ENCODE results near the gene ACAD9. TPM values are rescaled to one million over a fixed set of nuclear protein-coding genes. Genes with fewer than 3 reads are reported as not detected.

ACAD9 gene
- 67.4 and 149 TPM in 2 replicates for total RNA-seq (2011; cell fraction: chromatin; rRNA removed; ENCODE audit: low replicate concordance)
- 104 and 107 TPM in 2 replicates for total RNA-seq (2011; cell fraction: nucleolus; rRNA removed)
- total RNA-seq (2011; cell fraction: nucleoplasm; rRNA removed), result 71.4 and 73.7 TPM in 2 replicates
- total RNA-seq (2014; rRNA removed) (30.1 and 31.2 TPM in 2 replicates), total RNA-seq (2014; rRNA removed; fragmentation: Illumina TruSeq; extraction: Trizol) (16.1 and 17.5 TPM in 2 replicates), total RNA-seq (2015; rRNA removed; fragmentation: Illumina TruSeq; extraction: Trizol) (22.5 and 22.8 TPM in 2 replicates), total RNA-seq (2021) (30.3 and 32.6 TPM in 2 replicates), polyA plus RNA-seq (2011; rRNA removed) (18.1 and 21.3 TPM in 2 replicates), polyA plus RNA-seq (2014; fragmentation: Illumina TruSeq; extraction: Trizol) (25.8 and 27.3 TPM in 2 replicates), polyA plus RNA-seq (2014; fragmentation: Nextera tagmentation; extraction: Ambion mirVana) (10 to 100 TPM; 10.2 to 11.2 TPM), polyA plus RNA-seq (2014; rRNA removed) (28.1 and 30.2 TPM in 2 replicates), polyA minus RNA-seq (2011; rRNA and poly(A)+ RNA removed) (20.4 and 22.3 TPM in 2 replicates), Bru-seq, nascent RNA (percentile 71 among the genes with signal in this experiment), BruChase-seq, experiment 1, labeled RNA remaining after a 2-hour chase (percentile 67 among the genes with signal in this experiment), BruChase-seq, experiment 2, labeled RNA remaining after a 6-hour chase (percentile 64 among the genes with signal in this experiment)
- polyA plus RNA-seq (2011; cell fraction: cytosol; rRNA removed), result 18.4 and 28.1 TPM in 2 replicates
- 56.6 and 83.3 TPM in 2 replicates for polyA plus RNA-seq (2011; cell fraction: nucleus; rRNA removed)
- polyA plus RNA-seq (2012), result 20.0 and 24.2 TPM in 2 replicates
- 12.1 and 14.0 TPM in 2 replicates for polyA minus RNA-seq (2011; cell fraction: cytosol; rRNA and poly(A)+ RNA removed)
- 48.0 and 48.9 TPM in 2 replicates for polyA minus RNA-seq (2011; cell fraction: nucleus; rRNA and poly(A)+ RNA removed)
- long read RNA-seq, experiment 1, transcript ACAD9-201 (18 exons, 2,454 nt), result major isoform, 40 of 78 reads
- long read RNA-seq, experiment 1, partial matches to known transcripts, result 20 of 78 reads
- long read RNA-seq, experiment 1, other reads (novel, unspliced or antisense), result 16 of 78 reads
- long read RNA-seq, experiment 2, transcript ACAD9-201 (18 exons, 2,454 nt), result major isoform, 7 of 33 reads
- long read RNA-seq, experiment 2, partial matches to known transcripts, result 7 of 33 reads
- long read RNA-seq, experiment 2, other reads (novel, unspliced or antisense), result 17 of 33 reads
- long read RNA-seq, experiment 3, transcript ACAD9-201 (18 exons, 2,454 nt), result major isoform, 17 of 22 reads
- long read RNA-seq, experiment 3, partial matches to known transcripts, result 2 of 22 reads
- long read RNA-seq, experiment 3, other reads (novel, unspliced or antisense), result 3 of 22 reads

DNA sequence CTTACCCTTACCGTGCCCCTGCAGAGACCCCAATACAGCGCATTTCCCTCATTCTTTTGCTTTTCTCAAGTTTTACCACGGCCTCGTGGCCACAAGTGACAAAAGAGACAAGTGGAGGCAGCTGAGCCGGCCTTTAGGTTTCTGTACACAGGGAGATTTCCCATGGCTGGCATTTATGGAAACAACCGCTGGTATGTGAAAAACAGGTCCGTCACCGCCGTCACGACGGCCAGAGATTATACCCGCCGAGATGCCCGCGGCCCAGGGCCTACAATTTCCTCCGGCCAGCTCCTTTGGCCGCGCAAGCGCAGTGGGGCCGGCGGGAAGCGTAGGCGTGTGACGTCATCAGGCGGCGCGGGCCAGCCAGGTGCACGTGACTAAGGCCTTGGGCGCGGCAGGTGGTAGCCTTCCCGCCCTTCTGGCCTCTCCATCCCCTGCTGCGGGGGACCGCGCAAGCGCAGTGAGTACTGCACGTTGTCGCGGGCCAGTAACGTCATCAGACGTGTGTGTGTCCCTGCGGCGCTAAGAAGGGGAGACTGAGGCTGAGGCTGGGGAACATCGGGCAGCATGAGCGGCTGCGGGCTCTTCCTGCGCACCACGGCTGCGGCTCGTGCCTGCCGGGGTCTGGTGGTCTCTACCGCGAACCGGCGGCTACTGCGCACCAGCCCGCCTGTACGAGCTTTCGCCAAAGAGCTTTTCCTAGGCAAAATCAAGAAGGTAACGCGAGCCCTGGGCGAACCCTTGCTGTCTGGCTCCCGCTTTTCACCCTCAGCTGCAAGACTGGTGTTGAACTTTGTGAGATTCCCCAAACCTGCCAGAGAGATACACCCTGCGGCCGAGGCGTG is at the start of gene ACAD9:
Gene ACAD9, plus strand, starts transcription at position 496 of the 845 bp plus-strand sequence. Its CDS starts 72 bp downstream, at position 568.
- BruUV-seq (replicated peaks), result no TSS peak
- POLR2A ChIA-PET, result interaction anchor here (0.5 to 2.0 kb wide), 8 partner anchors 9 to 160 kb away, joined by 3 to 8 read pairs (median 4); no protein-coding TSS in a partner anchor
- peak; percentile 61; the same call in 1 of the 2 replicates for TF ChIP-seq ZNF431 (CRISPR knock-in tag; IDR thresholded peaks at IDR 0.05)
- no peak for TF ChIP-seq PRMT5 (CRISPR knock-in tag; IDR thresholded peaks at IDR 0.05)
- TF ChIP-seq HEY1 (CRISPR knock-in tag; IDR thresholded peaks at IDR 0.05; ENCODE audit: borderline replicate concordance), result no peak
- TF ChIP-seq, protein P1, sequence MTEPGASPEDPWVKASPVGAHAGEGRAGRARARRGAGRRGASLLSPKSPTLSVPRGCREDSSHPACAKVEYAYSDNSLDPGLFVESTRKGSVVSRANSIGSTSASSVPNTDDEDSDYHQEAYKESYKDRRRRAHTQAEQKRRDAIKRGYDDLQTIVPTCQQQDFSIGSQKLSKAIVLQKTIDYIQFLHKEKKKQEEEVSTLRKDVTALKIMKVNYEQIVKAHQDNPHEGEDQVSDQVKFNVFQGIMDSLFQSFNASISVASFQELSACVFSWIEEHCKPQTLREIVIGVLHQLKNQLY (CRISPR knock-in tag; conservative IDR thresholded peaks at IDR 0.05), result no peak
- TF ChIP-seq, protein P2, sequence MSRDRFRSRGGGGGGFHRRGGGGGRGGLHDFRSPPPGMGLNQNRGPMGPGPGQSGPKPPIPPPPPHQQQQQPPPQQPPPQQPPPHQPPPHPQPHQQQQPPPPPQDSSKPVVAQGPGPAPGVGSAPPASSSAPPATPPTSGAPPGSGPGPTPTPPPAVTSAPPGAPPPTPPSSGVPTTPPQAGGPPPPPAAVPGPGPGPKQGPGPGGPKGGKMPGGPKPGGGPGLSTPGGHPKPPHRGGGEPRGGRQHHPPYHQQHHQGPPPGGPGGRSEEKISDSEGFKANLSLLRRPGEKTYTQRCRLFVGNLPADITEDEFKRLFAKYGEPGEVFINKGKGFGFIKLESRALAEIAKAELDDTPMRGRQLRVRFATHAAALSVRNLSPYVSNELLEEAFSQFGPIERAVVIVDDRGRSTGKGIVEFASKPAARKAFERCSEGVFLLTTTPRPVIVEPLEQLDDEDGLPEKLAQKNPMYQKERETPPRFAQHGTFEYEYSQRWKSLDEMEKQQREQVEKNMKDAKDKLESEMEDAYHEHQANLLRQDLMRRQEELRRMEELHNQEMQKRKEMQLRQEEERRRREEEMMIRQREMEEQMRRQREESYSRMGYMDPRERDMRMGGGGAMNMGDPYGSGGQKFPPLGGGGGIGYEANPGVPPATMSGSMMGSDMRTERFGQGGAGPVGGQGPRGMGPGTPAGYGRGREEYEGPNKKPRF (IDR thresholded peaks at IDR 0.05; ENCODE audit: low read depth, low read length), result no peak
- TF ChIP-seq TAF7 (tag; IDR thresholded peaks at IDR 0.05), result 0 out of 2 replicates have a peak, but pooled peaks have one; percentile 37
- TF ChIP-seq, protein P3, sequence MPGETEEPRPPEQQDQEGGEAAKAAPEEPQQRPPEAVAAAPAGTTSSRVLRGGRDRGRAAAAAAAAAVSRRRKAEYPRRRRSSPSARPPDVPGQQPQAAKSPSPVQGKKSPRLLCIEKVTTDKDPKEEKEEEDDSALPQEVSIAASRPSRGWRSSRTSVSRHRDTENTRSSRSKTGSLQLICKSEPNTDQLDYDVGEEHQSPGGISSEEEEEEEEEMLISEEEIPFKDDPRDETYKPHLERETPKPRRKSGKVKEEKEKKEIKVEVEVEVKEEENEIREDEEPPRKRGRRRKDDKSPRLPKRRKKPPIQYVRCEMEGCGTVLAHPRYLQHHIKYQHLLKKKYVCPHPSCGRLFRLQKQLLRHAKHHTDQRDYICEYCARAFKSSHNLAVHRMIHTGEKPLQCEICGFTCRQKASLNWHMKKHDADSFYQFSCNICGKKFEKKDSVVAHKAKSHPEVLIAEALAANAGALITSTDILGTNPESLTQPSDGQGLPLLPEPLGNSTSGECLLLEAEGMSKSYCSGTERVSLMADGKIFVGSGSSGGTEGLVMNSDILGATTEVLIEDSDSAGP (CRISPR knock-in tag; IDR thresholded peaks at IDR 0.05), result no peak

More for the DNA sequence above, at the start of gene ACAD9:
- no peaks in the 10 kb centered on the region for H3K9me1 ChIP-seq (ENCODE audit: control insufficient read depth, insufficient read depth, low read length)
- peak within 1 kb of the TSS; percentile 98 for H3K27ac ChIP-seq (ENCODE audit: extremely low read depth, low read depth, low read length)
- H3K9me3 ChIP-seq (replicated peaks; ENCODE audit: control insufficient read depth, insufficient read depth, low read depth, low read length), result no peaks in the 10 kb centered on the region
- CTCF ChIA-PET (ENCODE audit: low intra/inter-chr PET ratio), result no interaction called here
- H4K20me1 ChIP-seq (replicated peaks; ENCODE audit: control insufficient read depth, insufficient read depth, low read length), result no peaks in the 10 kb centered on the region
- peak within 1 kb of the TSS; percentile 98 for H3K9ac ChIP-seq (ENCODE audit: insufficient read depth in 1 of 2, low read depth in 2 of 2, low read length in 2 of 2)
- in situ Hi-C loops (cut with MboI), result no loop called here
- peaks cover 34% of the 10 kb centered on the region; the same call in 2 of the 3 replicates for H3K36me3 ChIP-seq (ENCODE audit: control insufficient read depth, insufficient read depth, low read length)
- no peaks in the 10 kb centered on the region for H3K27me3 ChIP-seq (ENCODE audit: control insufficient read depth in 2 of 2, insufficient read depth in 2 of 2, low read length in 2 of 2)
- intact Hi-C loops (cut with micrococcal nuclease), result loop anchor here (5.0 kb wide), 1 partner anchor 138 kb away; no protein-coding TSS in a partner anchor
- H3K4me2 ChIP-seq (ENCODE audit: insufficient read depth, low read length), result peak within 1 kb of the TSS; percentile 95
- peak within 1 kb of the TSS; percentile 74 for H3K4me3 ChIP-seq
- peak within 1 kb of the TSS; percentile 86 for H2AFZ ChIP-seq (ENCODE audit: low read depth, low read length)
- H3K79me2 ChIP-seq (ENCODE audit: control insufficient read depth, insufficient read depth, low read length), result peaks cover 61% of the 10 kb centered on the region
- peaks cover 6 to 12% of the 10 kb centered on the region in 2 experiments; a peak in 3 of 5 replicates for H3K4me1 ChIP-seq (replicated peaks in 1 of 2; ENCODE audit: control insufficient read depth in 2 of 2, insufficient read depth in 2 of 2, low read length in 2 of 2)
- 1% methylated on average over 45 of the region's 65 CpGs for WGBS (ENCODE audit: insufficient coverage, low coverage, missing lambda C conversion rate)
- ATAC-seq, result peak; percentile 87
- DNase-seq (ENCODE audit: extremely low read depth in 1 of 4, low spot score in 3 of 4), result peak; percentile 96 to 97 (median 96)
- peak; percentile 93 for FAIRE-seq
